Measurements from ENCODE around the gene SPATA21.

SPATA21 gene

DNA sequence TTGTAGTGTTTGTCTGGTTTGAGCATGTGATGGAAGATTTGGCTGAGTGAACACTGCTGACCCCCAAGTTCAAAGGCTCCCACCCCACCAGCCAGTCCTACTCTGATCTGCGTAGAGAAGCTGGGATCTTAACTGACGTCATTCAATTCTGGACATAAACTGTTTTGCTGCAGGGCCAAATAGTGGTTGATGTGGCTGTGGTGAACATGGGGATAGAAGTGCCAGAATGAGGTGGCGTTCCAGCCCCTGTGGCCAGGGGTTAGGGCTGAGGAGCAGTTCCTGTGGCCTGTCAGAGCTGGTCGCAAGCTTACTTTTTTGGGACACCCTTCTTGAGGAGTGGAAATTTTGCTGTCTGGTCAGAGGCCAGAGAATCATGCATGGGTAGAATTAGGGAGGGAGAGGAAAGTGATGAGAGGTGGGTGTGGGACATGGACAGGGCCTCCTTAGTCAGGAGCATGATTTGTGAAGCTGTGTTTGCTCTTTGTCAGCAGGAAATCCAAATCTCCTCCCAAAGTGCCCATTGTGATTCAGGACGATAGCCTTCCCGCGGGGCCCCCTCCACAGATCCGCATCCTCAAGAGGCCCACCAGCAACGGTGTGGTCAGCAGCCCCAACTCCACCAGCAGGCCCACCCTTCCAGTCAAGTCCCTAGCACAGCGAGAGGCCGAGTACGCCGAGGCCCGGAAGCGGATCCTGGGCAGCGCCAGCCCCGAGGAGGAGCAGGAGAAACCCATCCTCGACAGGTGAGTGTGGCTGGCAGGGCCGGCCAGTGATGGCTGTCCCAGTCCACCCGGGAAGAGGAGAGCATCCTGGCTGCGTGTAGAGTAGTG lies 44.3 kb downstream of the SPATA21 start:
- TF ChIP-seq, protein P1, sequence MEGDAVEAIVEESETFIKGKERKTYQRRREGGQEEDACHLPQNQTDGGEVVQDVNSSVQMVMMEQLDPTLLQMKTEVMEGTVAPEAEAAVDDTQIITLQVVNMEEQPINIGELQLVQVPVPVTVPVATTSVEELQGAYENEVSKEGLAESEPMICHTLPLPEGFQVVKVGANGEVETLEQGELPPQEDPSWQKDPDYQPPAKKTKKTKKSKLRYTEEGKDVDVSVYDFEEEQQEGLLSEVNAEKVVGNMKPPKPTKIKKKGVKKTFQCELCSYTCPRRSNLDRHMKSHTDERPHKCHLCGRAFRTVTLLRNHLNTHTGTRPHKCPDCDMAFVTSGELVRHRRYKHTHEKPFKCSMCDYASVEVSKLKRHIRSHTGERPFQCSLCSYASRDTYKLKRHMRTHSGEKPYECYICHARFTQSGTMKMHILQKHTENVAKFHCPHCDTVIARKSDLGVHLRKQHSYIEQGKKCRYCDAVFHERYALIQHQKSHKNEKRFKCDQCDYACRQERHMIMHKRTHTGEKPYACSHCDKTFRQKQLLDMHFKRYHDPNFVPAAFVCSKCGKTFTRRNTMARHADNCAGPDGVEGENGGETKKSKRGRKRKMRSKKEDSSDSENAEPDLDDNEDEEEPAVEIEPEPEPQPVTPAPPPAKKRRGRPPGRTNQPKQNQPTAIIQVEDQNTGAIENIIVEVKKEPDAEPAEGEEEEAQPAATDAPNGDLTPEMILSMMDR (IDR thresholded peaks at IDR 0.05): no peak
- no peak for TF ChIP-seq ZFX (IDR thresholded peaks at IDR 0.05; ENCODE audit: borderline replicate concordance)
- H3K27ac ChIP-seq: no peak overlapping the region

DNA sequence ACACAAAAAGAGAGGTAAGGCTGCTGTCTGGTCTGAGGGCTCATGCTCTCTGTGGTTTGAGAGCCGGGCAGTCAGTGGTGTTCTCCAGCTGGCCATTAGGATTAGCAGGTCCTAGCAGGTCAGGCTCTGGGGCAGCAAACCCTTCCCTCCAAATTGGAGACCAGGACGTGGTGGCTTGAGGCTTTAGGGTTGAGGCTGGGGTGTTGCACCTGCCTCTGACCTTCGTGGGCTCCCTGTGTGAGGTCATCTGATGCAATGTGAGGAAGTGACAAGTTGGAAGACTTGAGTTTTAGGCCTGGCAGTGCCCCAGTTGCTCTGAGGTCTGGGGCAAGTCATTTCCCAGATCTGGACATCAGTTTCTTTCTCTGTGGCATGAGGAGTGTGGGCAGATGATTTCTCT lies 45.8 kb downstream of the SPATA21 start:
- no peak for TF ChIP-seq ZFX (IDR thresholded peaks at IDR 0.05; ENCODE audit: borderline replicate concordance)
- TF ChIP-seq, protein P1 (IDR thresholded peaks at IDR 0.05): no peak
- no peak overlapping the region for H3K27ac ChIP-seq

DNA sequence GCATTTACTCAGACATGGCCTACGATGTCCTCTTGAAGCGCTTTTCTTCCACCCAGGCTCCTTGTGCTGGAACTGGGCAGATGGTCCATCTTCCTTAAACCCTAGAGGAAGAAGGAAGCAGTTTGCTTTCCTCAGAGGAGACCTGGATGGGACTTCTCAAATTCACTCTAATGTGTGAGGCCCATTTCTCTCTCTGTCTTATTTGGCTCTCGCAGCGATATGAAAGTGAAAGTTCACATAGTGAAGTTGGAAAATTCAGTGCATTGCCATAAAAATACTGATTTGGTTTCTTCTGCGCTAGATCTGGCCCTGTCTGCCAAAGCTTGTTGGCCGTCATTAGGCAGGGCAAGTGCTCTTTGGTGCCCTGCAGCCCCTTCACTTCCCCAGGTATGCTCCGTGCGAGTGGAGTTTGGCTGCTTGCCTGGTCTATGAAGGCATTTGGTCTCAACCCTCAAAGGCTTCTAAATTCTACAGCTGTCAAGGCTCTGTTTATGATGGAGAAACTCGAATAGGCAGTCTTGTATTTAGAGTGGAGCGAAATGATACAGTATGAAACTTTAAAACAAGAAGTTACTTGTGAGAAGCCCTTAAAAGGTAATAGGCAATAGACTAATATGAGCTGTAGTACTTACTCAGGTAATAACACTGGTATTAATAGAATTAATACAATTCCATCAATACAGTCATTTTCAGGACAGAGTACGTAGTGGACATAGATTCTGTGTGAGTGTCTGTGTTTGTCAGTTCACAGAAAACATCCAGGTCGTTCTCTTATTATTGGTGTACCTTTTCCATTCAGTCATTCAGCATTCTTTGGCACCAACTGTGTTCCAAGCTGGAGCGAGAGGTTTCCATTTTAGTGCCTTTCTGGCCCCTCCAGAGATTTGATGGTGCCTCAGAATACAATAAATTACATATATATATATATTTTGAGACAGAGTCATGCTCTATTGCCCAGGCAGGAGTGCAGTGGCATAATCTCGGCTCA lies 49.7 kb downstream of the SPATA21 start:
- no peak overlapping the region for H3K27ac ChIP-seq
- TF ChIP-seq, protein P1 (IDR thresholded peaks at IDR 0.05): no peak
- TF ChIP-seq ZFX (IDR thresholded peaks at IDR 0.05; ENCODE audit: borderline replicate concordance): no peak

DNA sequence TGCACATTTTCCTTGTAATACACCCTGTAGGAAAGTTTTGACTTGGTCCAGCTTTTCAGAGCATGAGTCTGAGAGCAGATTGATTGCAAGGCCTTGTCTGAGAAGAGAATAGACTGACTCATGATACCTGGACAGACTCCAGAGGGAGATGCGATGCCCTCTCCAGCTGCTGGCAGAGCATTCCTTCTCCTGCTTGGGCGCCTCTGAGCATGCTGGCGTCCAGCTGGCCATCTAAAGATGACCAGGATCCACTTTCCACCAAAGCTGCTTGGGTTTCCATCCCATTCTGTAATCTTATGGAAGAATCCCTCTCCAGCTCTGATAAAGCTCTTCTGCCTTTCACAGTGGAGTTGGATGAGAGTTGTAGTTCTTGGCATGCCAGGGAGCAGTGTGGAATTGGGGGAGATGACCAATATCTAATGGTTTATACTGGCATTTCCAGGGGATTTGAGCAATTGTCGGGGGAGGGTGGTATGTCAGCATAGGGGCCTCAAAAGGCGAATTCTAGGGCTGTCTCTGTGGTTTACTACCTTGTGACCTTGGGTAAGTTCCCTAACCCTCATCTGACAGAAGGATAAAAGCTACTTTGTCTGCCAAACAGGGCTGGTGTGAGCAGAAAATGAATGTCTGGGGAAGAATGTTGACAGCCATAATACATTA lies 50.6 kb downstream of the SPATA21 start:
- no peak overlapping the region for H3K27ac ChIP-seq
- TF ChIP-seq, protein P1 (IDR thresholded peaks at IDR 0.05): no peak
- TF ChIP-seq ZFX (IDR thresholded peaks at IDR 0.05; ENCODE audit: borderline replicate concordance): no peak

DNA sequence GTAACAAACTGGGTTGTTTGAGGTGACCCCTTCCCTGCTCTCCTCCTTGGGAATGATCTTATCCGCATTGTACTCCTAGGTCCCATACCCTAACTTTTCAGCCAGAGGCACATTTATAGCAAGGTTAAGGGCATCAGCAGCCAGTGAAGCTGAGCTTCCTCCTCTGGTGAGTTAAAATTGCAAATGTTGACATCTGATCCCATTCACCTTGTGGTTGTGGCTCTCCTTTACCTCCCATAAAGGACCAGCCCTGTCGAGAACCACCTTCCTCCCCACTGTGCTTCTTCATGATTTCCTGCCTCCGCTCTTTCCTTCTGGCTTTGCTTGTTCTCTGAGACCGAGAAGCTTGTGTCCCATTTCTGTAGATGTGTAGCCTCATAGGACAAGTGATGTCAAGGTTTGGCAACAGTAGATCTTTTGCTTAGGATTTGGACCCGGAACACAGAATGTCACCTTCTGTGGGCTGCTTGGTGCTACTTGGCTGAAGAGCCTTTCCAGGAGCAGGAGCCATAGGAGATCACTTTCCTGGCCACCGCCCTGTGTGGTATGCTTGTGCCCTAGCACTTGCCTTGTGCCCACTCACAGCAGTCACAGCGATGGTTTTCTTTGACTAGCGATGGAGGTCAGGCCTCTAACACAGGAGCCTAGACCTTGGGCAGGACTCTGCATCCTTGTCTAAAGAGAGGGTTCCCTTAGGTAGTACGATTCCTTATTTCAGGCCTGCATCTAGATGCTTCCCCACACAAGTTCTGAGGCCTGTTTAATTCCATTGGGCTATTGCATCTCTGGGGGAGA lies 51.4 kb downstream of the SPATA21 start:
- TF ChIP-seq ZFX (IDR thresholded peaks at IDR 0.05; ENCODE audit: borderline replicate concordance): no peak
- TF ChIP-seq, protein P1 (IDR thresholded peaks at IDR 0.05): no peak
- no peak overlapping the region for H3K27ac ChIP-seq

DNA sequence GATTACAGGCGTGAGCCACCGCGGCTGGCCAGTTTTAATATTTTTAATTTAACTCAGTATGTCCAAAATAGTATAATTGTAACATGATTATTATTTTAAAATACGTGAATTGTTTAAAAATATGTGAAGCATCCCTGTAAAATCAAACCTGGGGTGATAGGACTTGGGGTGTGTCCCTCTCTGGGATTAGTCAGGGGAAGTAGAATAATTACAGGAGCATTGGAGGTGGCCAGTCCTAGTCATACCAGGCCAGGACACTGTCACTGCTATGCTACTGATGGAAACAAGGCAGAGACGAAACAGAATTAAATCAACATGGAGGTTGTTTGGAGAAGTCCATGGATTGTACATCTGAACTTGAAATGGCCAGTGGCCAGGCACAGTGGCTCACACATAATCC lies 53.3 kb downstream of the SPATA21 start:
- H3K27ac ChIP-seq: no peak overlapping the region
- TF ChIP-seq ZFX (IDR thresholded peaks at IDR 0.05; ENCODE audit: borderline replicate concordance): no peak
- TF ChIP-seq, protein P1 (IDR thresholded peaks at IDR 0.05): no peak

All from 22Rv1 (cell line).